ENCODE results near the gene RIN3. TPM values are rescaled to one million over a fixed set of nuclear protein-coding genes. Genes with fewer than 3 reads are reported as not detected.
A peak's percentile ranks its signal among the peaks of the same experiment; 100 is the strongest.

Gene RIN3
- total and polyA plus RNA-seq, 10 of the 15 experiments (the other 5 are each of a cell fraction or from before 2014, with no cell fraction given), result 0.91 to 23.3 (median 6.3) TPM

DNA sequence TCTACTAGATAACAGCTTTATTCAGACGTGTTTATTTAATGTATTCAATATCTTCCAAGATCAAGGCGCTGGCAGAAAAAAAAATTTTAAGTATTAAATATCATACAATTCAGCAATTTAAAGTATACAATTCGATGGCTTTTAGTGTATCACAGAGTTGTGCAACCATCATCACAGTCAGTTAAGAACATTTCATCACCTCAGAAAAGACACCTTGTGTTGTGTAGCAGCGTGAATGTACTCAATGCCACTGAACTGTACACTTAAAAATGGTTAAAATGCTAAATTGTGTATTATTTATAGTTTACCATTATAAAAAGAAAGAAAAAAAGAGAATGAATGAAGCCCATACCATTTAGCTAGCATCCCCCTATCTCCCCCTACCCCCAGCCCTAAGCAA is 96.4 kb downstream of the RIN3 start (continued):
- TF ChIP-seq, protein P1, sequence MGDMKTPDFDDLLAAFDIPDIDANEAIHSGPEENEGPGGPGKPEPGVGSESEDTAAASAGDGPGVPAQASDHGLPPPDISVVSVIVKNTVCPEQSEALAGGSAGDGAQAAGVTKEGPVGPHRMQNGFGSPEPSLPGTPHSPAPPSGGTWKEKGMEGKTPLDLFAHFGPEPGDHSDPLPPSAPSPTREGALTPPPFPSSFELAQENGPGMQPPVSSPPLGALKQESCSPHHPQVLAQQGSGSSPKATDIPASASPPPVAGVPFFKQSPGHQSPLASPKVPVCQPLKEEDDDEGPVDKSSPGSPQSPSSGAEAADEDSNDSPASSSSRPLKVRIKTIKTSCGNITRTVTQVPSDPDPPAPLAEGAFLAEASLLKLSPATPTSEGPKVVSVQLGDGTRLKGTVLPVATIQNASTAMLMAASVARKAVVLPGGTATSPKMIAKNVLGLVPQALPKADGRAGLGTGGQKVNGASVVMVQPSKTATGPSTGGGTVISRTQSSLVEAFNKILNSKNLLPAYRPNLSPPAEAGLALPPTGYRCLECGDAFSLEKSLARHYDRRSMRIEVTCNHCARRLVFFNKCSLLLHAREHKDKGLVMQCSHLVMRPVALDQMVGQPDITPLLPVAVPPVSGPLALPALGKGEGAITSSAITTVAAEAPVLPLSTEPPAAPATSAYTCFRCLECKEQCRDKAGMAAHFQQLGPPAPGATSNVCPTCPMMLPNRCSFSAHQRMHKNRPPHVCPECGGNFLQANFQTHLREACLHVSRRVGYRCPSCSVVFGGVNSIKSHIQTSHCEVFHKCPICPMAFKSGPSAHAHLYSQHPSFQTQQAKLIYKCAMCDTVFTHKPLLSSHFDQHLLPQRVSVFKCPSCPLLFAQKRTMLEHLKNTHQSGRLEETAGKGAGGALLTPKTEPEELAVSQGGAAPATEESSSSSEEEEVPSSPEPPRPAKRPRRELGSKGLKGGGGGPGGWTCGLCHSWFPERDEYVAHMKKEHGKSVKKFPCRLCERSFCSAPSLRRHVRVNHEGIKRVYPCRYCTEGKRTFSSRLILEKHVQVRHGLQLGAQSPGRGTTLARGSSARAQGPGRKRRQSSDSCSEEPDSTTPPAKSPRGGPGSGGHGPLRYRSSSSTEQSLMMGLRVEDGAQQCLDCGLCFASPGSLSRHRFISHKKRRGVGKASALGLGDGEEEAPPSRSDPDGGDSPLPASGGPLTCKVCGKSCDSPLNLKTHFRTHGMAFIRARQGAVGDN (IDR thresholded peaks at IDR 0.05), result no peak

DNA sequence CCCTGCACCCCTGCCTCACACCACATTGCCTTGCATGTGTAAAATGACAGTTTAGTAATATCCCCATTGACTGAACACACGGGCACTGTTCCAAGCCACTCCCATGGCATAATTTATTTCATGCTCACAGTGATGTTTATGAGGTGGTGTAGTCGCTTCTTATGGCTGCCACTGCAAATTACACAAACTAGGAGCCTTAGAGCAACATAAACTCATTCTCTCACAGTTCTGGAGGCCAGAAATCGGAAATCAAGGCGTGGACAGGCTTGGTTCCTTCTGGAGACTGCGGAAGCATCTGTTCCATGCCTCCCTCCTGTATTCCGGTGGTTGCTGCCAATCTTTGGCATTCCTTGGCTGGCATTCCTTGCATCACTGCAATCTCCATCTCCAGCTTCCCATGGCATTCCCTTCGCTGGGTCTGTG is 97.3 kb downstream of the RIN3 start:
- no TSS peak for BruUV-seq (replicated peaks)
- ChIA-PET POLR2A (interaction anchor here (0.8 kb wide), 1 partner anchor 16 kb away, joined by 4 read pairs; no protein-coding TSS in a partner anchor), CTCF (no interaction called here), RAD21 (ENCODE audit: unreplicated experiment) (no interaction called here), SMC1A (ENCODE audit: uncharacterized antibody, unreplicated experiment) (interaction anchor here (2.5 kb wide), 1 partner anchor 14 kb away, joined by 7 read pairs; no protein-coding TSS in a partner anchor)
- H3K4me3 ChIP-seq, result no peak overlapping the region
- WGBS (ENCODE audit: insufficient coverage, insufficient replicate concordance, low lambda C conversion rate, missing lambda C conversion rate), result 85% methylated on average over 7 of the region's 7 CpGs
- H3K4me1 ChIP-seq (ENCODE audit: control insufficient read depth, insufficient read depth, low read length), result peaks cover 6% of the 10 kb centered on the region
- no peaks in the 10 kb centered on the region for H3K27me3 ChIP-seq (replicated peaks in 1 of 2; ENCODE audit: control insufficient read depth in 2 of 2, insufficient read depth in 2 of 2, low read length in 1 of 2)
- DNase-seq (ENCODE audit: low read depth, low spot score) (no peak), ATAC-seq (no peak), FAIRE-seq (peak; percentile 7)
- TF ChIP-seq EED (IDR thresholded peaks at IDR 0.05; ENCODE audit: low read depth), result no peak
- TF ChIP-seq NR2C2 (IDR thresholded peaks at IDR 0.05; ENCODE audit: borderline replicate concordance, control insufficient read depth, insufficient read length, low read depth), result no peak
- no peak for TF ChIP-seq ZBED1 (IDR thresholded peaks at IDR 0.05; ENCODE audit: borderline replicate concordance)
- TF ChIP-seq IKZF2 (IDR thresholded peaks at IDR 0.05), result no peak
- TF ChIP-seq, protein P2, sequence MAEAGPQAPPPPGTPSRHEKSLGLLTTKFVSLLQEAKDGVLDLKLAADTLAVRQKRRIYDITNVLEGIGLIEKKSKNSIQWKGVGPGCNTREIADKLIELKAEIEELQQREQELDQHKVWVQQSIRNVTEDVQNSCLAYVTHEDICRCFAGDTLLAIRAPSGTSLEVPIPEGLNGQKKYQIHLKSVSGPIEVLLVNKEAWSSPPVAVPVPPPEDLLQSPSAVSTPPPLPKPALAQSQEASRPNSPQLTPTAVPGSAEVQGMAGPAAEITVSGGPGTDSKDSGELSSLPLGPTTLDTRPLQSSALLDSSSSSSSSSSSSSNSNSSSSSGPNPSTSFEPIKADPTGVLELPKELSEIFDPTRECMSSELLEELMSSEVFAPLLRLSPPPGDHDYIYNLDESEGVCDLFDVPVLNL (IDR thresholded peaks at IDR 0.05; ENCODE audit: low read depth, low read length), result no peak
- no peak for TF ChIP-seq BRCA1 (IDR thresholded peaks at IDR 0.05; ENCODE audit: low read depth, low read length)
- TF ChIP-seq, protein P3, sequence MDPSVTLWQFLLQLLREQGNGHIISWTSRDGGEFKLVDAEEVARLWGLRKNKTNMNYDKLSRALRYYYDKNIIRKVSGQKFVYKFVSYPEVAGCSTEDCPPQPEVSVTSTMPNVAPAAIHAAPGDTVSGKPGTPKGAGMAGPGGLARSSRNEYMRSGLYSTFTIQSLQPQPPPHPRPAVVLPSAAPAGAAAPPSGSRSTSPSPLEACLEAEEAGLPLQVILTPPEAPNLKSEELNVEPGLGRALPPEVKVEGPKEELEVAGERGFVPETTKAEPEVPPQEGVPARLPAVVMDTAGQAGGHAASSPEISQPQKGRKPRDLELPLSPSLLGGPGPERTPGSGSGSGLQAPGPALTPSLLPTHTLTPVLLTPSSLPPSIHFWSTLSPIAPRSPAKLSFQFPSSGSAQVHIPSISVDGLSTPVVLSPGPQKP (IDR thresholded peaks at IDR 0.05; ENCODE audit: low read depth, low read length), result no peak
- TF ChIP-seq, protein P4, sequence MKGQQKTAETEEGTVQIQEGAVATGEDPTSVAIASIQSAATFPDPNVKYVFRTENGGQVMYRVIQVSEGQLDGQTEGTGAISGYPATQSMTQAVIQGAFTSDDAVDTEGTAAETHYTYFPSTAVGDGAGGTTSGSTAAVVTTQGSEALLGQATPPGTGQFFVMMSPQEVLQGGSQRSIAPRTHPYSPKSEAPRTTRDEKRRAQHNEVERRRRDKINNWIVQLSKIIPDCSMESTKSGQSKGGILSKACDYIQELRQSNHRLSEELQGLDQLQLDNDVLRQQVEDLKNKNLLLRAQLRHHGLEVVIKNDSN (IDR thresholded peaks at IDR 0.05; ENCODE audit: borderline replicate concordance, extremely low read length, insufficient read depth, low read depth, low read length), result no peak
- TF ChIP-seq BMI1 (IDR thresholded peaks at IDR 0.05; ENCODE audit: borderline replicate concordance), result no peak
- TF ChIP-seq IRF4 (IDR thresholded peaks at IDR 0.05; ENCODE audit: low read depth, low read length), result no peak
- no peaks in the 10 kb centered on the region; a peak in 2 of 4 replicates for H3K36me3 ChIP-seq (ENCODE audit: control insufficient read depth in 2 of 2, insufficient read depth in 2 of 2, low read length in 1 of 2)
- no peaks in the 10 kb centered on the region for H3K79me2 ChIP-seq (ENCODE audit: control insufficient read depth, insufficient read depth, low read length)
- no peaks in the 10 kb centered on the region for H4K20me1 ChIP-seq (ENCODE audit: control insufficient read depth, insufficient read depth)
- H3K4me2 ChIP-seq (ENCODE audit: control insufficient read depth, insufficient read depth), result no peak overlapping the region
- no peak overlapping the region for H2AFZ ChIP-seq (ENCODE audit: control insufficient read depth, low read depth, low read length)
- in situ Hi-C loops (cut with MboI), result no loop called here
- intact Hi-C loops (cut with micrococcal nuclease; ENCODE audit: unreplicated experiment), result no loop called here
- no peak overlapping the region for H3K9ac ChIP-seq (ENCODE audit: control insufficient read depth, insufficient read depth, low read length)
- H3K27ac ChIP-seq (ENCODE audit: control insufficient read depth, insufficient read depth), result no peak overlapping the region
- no peaks in the 10 kb centered on the region; the same call in 2 of the 3 replicates for H3K9me3 ChIP-seq (replicated peaks; ENCODE audit: control insufficient read depth, insufficient read depth, low read length)
